Right lobe of liver (tissue), 6 donors: Measurements from ENCODE around the gene KREMEN1. TPM values are rescaled to one million over a fixed set of nuclear protein-coding genes. Genes with fewer than 3 reads are reported as not detected.

ENCODE experiments used
- ATAC-seq, 4 donors: fragments of 200-7000 bp; cut with Tn5 transposase; one replicate each; pipeline ENCODE4 v1.9.1; 2020; ENCODE audit warnings: mild to moderate bottlenecking in 4 of 4, moderate library complexity in 4 of 4
- DNase-seq, 3 donors: peaks; one replicate each; pipeline ENCODE4 v3.0.0-alpha.2; 2020
- H3K27ac ChIP-seq, 3 donors: fragments of 200-600 bp; one replicate each; pipeline ENCODE4 v1.8.0; 2022
- H3K27me3 ChIP-seq, 2 donors: fragments of 200-600 bp; one replicate each; pipeline ENCODE4 v1.8.0; 2022
- H3K36me3 ChIP-seq, 4 donors: fragments of 200-600 bp; sonication (generic) in 1 of 4; one replicate each; pipeline versions ENCODE4 v1.5.1 to v1.8.0; 2017 to 2022; ENCODE audit warnings: control low read depth in 1 of 4
- H3K4me1 ChIP-seq, 4 donors: fragments of 200-600 bp; sonication (generic) in 1 of 4; one replicate each; pipeline versions ENCODE4 v1.5.1 to v1.8.0; 2017 to 2022; ENCODE audit warnings: control low read depth in 1 of 4
- H3K4me3 ChIP-seq, 3 donors: fragments of 200-600 bp; one replicate each; pipeline ENCODE4 v1.8.0; 2022
- H3K9me3 ChIP-seq, 4 donors: fragments of 200-600 bp; sonication (generic) in 1 of 4; one replicate each; pipeline versions ENCODE4 v1.5.1 to v1.8.0; 2017 to 2022; ENCODE audit warnings: control low read depth in 1 of 4
- POLR2A ChIP-seq: fragments of 450-650 bp; IDR thresholded peaks from one replicate; pipeline ENCODE4 v1.6.1; 2017; ENCODE audit warnings: antibody characterized with exemption, mild to moderate bottlenecking
- WGBS: methylation state at CpG from one replicate; pipeline ENCODE4 v1.1.6; 2018; ENCODE audit warnings: low coverage, low lambda C conversion rate; ENCODE audit not compliant: insufficient coverage; ENCODE audit errors: missing lambda C conversion rate; 5-methylcytosine and 5-hydroxymethylcytosine counted together
- intact Hi-C, 2 donors: fragments of 100-400 bp; cut with DNase I; formaldehyde crosslinking; loops; one replicate each; pipeline versions ENCODE4 v1.11.2 to v1.14.1; 2022
- total RNA-seq, 6 experiments: library from RNA; depleted of rRNA in 2 of 6; stranded (reverse); fragments of >200 nt in 2 of 6; fragmentation: NEBNext Ultra II Directional in 3 of 6; extraction: Animal tissue kit (Norgen Biotek cat#: 25700) in 3 of 6; gene quantifications; one replicate each; pipeline versions ENCODE4 v1.1.0 to v1.2.4, GENCODE V29; 2016 to 2023
- TF ChIP-seq, protein P1 (sequence below), 4 donors: fragments of 200-600 bp in 3 of 4; fragments of 450-650 bp in 1 of 4; IDR thresholded peaks; one replicate each; pipeline versions ENCODE4 v1.5.1 to v1.8.0; 2016 to 2022; ENCODE audit warnings: antibody characterized with exemption in 4 of 4, mild to moderate bottlenecking in 2 of 4
- donor health status: DM: no; HTN: yes; CAD: no.
- donor health status: DM: no; HTN: no; CAD: no.
- donor health status: DM: no; HTN: no; CAD: no.
- donor health status: DM: no; HTN: yes; CAD: no.
- donor health status: DM: no; HTN: yes; CAD: no.

KREMEN1 gene
- total RNA-seq, 6 experiments from 2014 or later: 1.7 to 6.7 (median 3.0) TPM

DNA sequence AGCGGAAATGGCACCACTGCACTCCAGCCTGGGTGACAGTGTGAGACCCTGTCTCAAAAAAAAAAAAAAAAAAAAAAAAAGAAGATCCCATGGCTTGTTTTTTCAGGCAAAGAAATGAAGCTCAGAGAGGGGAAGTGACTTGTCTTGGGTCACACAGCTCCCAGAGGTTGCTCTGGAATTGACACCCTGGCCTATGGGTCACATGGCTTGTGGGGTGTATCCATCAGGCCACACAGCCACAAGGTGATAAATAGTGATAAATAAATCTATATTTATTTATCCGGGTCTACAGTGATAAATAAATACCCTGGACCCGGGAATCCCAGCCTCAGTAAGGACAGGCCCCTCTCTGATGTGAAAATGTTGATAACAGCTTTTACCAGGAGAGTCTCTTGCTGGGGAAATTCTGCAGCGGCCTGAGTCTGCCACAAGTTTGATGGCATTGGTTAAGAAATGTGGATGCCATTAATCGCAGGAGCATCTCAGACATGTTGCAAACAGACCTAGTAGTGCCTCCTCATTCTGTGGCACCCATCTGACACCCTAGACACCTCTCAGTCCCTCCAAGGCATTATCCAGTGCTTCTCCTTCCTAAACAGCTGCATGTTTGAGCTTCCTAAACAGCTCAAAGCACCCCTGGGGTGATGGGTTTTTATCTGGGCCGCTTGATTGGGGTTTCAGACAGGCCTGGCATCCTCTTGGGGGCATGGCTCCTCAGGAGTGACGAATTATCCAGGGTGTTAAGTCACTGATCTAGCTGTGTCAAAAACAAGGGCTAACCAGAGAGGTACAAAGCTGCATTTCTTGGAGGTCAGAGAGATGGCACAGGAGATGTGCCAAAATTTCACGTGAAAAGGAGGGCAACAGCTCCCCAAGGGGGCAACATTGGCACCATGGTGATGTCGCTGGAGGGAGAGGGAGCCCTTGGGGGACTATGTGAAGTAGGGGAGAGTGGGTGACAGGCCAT lies 130.9 kb downstream of the KREMEN1 start:
- no peak for TF ChIP-seq POLR2A
- TF ChIP-seq, protein P1, sequence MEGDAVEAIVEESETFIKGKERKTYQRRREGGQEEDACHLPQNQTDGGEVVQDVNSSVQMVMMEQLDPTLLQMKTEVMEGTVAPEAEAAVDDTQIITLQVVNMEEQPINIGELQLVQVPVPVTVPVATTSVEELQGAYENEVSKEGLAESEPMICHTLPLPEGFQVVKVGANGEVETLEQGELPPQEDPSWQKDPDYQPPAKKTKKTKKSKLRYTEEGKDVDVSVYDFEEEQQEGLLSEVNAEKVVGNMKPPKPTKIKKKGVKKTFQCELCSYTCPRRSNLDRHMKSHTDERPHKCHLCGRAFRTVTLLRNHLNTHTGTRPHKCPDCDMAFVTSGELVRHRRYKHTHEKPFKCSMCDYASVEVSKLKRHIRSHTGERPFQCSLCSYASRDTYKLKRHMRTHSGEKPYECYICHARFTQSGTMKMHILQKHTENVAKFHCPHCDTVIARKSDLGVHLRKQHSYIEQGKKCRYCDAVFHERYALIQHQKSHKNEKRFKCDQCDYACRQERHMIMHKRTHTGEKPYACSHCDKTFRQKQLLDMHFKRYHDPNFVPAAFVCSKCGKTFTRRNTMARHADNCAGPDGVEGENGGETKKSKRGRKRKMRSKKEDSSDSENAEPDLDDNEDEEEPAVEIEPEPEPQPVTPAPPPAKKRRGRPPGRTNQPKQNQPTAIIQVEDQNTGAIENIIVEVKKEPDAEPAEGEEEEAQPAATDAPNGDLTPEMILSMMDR (IDR thresholded peaks at IDR 0.05): no peak
- ATAC-seq (no peak), DNase-seq (peak in 1 of 3 donors; percentile 7)
- Histone ChIP-seq H3K27me3 (no peaks in the 10 kb centered on the region), H3K36me3 (no peaks in the 10 kb centered on the region), H3K27ac (no peak overlapping the region), H3K4me3 (no peak overlapping the region), H3K9me3 (no peaks in the 10 kb centered on the region), H3K4me1 (peaks cover 0 to 3% (median 0%) of the 10 kb centered on the region in 4 donors)
- intact Hi-C loops: no loop called here
- 65% methylated on average over 6 of the region's 9 CpGs for WGBS

DNA sequence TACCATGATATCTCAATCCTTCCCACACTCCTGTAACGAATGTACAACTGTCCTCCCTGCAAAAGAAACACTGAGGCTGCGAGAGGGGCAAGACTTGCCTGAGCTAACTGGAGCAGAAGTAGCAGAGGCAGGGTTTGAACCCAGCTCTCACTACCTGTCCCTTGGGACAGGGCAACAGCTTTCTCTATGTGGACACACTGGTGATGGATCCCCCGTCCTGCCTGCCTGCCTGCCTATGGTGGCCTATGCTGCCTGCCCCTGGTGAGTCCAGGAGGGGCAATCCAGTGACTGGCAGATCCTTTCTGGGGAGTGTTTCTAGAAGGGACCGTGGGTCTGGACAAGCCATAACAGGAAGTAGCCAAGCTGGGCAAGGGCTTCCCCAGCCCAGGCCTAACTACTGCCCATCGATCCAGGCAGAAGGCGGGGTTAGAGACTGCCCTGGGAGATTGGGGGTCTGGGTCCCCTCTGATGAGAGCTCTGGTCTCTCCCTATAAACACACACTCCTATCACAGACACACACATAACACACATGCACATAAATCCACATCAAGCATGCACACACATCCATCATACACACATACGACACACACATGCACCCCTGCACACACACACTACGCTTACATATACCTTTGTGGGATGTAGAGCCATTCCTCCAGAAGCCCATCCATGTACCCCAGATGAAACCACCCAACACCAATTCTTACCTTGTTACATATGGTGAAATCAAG lies 131.8 kb downstream of the KREMEN1 start:
- TF ChIP-seq, protein P1 (IDR thresholded peaks at IDR 0.05): no peak
- TF ChIP-seq POLR2A: no peak
- Histone ChIP-seq H3K4me1 (peaks cover 0 to 3% (median 0%) of the 10 kb centered on the region in 4 donors), H3K36me3 (no peaks in the 10 kb centered on the region), H3K27me3 (no peaks in the 10 kb centered on the region), H3K4me3 (no peak overlapping the region), H3K27ac (no peak overlapping the region), H3K9me3 (no peaks in the 10 kb centered on the region)
- 77% methylated on average over 4 of the region's 8 CpGs for WGBS
- DNase-seq (no peak), ATAC-seq (no peak)
- intact Hi-C loops: loop anchor here in 1 of 2 donors (5.0 kb wide), 1 partner anchor 38 kb away; no protein-coding TSS in a partner anchor

DNA sequence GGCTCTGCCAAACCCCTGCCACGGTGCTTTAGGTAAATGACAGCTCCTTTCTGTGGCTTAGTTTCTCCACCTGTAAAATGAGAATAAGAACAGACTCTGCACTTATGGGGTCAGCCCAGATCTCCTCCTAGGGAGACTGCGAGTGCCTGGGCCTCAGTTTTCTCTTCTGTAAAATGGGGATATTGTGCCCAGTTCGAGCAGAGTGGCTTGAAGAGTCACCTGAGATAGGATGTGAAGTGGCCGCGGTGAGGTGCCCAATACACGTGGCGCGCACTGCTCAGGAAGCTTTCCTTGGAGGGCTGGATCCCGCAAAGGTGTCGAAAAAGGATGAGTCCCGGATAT lies 132.4 kb downstream of the KREMEN1 start:
- WGBS: 71% methylated on average over 1 of the region's 11 CpGs
- intact Hi-C loops: loop anchor here in 1 of 2 donors (5.0 kb wide), 1 partner anchor 37 kb away; no protein-coding TSS in a partner anchor

More for the DNA sequence above, 132.4 kb downstream of the KREMEN1 start:
- Histone ChIP-seq H3K4me1 (peaks cover 0 to 3% (median 0%) of the 10 kb centered on the region in 4 donors), H3K36me3 (no peaks in the 10 kb centered on the region), H3K27me3 (no peaks in the 10 kb centered on the region), H3K4me3 (peak overlapping the region; percentile 21 to 53 (median 38)), H3K27ac (no peak overlapping the region), H3K9me3 (no peaks in the 10 kb centered on the region)
- no peak for ATAC-seq
- no peak for DNase-seq
- no peak for TF ChIP-seq POLR2A
- TF ChIP-seq, protein P1 (IDR thresholded peaks at IDR 0.05): no peak
